KMS-11 (cell line): ENCODE data around the gene YY1.

Source experiments
- H2AFZ ChIP-seq: fragments of 200-600 bp; sonication (generic); 2 replicates; pipeline ENCODE4 v1.6.1; 2016; ENCODE audit warnings: antibody characterized with exemption, mixed run types, low read depth
- H3K27ac ChIP-seq: fragments of 200-600 bp; sonication (generic); 2 replicates; pipeline ENCODE4 v1.6.1; 2016; ENCODE audit warnings: mild to moderate bottlenecking, mixed run types
- H3K27me3 ChIP-seq: fragments of 200-600 bp; sonication (generic); 2 replicates; pipeline ENCODE4 v1.6.1; 2017; ENCODE audit warnings: mild to moderate bottlenecking, low read depth, mixed run types, moderate library complexity; ENCODE audit not compliant: insufficient read depth
- H3K36me3 ChIP-seq: fragments of 200-600 bp; sonication (generic); 2 replicates; pipeline ENCODE4 v1.6.1; 2017; ENCODE audit warnings: mild to moderate bottlenecking, mixed run types; ENCODE audit not compliant: insufficient read depth
- H3K4me1 ChIP-seq: fragments of 200-600 bp; sonication (generic); 2 replicates; pipeline ENCODE4 v1.6.1; 2016; ENCODE audit warnings: mild to moderate bottlenecking, low read depth, mixed run types; ENCODE audit not compliant: poor library complexity, severe bottlenecking
- H3K4me2 ChIP-seq: fragments of 200-600 bp; sonication (generic); 2 replicates; pipeline ENCODE4 v1.7.0; 2016; ENCODE audit warnings: mild to moderate bottlenecking, mixed run types
- H3K4me3 ChIP-seq: fragments of 200-600 bp; sonication (generic); IDR thresholded peaks from 2 replicates; pipeline ENCODE4 v1.6.1; 2017; ENCODE audit warnings: low read depth, low read length, mixed read lengths; ENCODE audit not compliant: insufficient read depth
- H3K79me2 ChIP-seq: fragments of 200-600 bp; sonication (generic); 2 replicates; pipeline ENCODE4 v1.6.1; 2016; ENCODE audit warnings: low read depth, mixed run types; ENCODE audit not compliant: insufficient read depth
- H3K9ac ChIP-seq: fragments of 200-600 bp; sonication (generic); 2 replicates; pipeline ENCODE4 v1.6.1; 2016; ENCODE audit warnings: mild to moderate bottlenecking, mixed run types
- H4K20me1 ChIP-seq: fragments of 200-600 bp; sonication (generic); 2 replicates; pipeline ENCODE4 v1.6.1; 2016; ENCODE audit warnings: mild to moderate bottlenecking, mixed run types; ENCODE audit not compliant: insufficient read depth
- CTCF ChIP-seq: fragments of 200-600 bp; sonication (generic); conservative IDR thresholded peaks from 2 replicates; pipeline ENCODE4 v1.6.1; 2017; ENCODE audit warnings: low read depth, mild to moderate bottlenecking, antibody characterized with exemption, low read length, moderate library complexity, mixed read lengths

The YY1 gene

GRCh38 chr14:100271247-100271939 lies 32.4 kb downstream of the YY1 start:
- Histone ChIP-seq H3K4me2 (no peak overlapping the region), H3K36me3 (no peaks in the 10 kb centered on the region), H3K4me1 (no peaks in the 10 kb centered on the region), H3K27ac (no peak overlapping the region), H4K20me1 (peaks cover 17% of the 10 kb centered on the region), H3K4me3 (no peak overlapping the region), H3K27me3 (no peaks in the 10 kb centered on the region), H3K9ac (no peak overlapping the region), H3K79me2 (peaks cover 85% of the 10 kb centered on the region), H2AFZ (no peak overlapping the region)
- 0 out of 2 replicates have a peak, but pooled peaks have one; percentile 25 for TF ChIP-seq CTCF

- Histone ChIP-seq H3K4me2 (no peak overlapping the region), H3K79me2 (peaks cover 80% of the 10 kb centered on the region)
Measured at GRCh38 chr14:100274250-100274649, 35.3 kb downstream of the YY1 start.

GRCh38 chr14:100275214-100275613 lies 36.3 kb downstream of the YY1 start:
- Histone ChIP-seq H3K79me2 (peaks cover 81% of the 10 kb centered on the region), H3K4me3 (no peak overlapping the region), H3K4me1 (peaks cover 28% of the 10 kb centered on the region), H3K9ac (no peak overlapping the region), H3K36me3 (no peaks in the 10 kb centered on the region), H3K4me2 (no peak overlapping the region), H2AFZ (no peak overlapping the region), H4K20me1 (peaks cover 21% of the 10 kb centered on the region), H3K27me3 (no peaks in the 10 kb centered on the region), H3K27ac (no peak overlapping the region)
- TF ChIP-seq CTCF, result no peak

More at GRCh38 chr14:100274250-100274649, 35.3 kb downstream of the YY1 start:
- Histone ChIP-seq H3K27me3 (no peaks in the 10 kb centered on the region), H3K36me3 (no peaks in the 10 kb centered on the region), H3K4me3 (no peak overlapping the region), H3K9ac (no peak overlapping the region), H2AFZ (no peak overlapping the region), H4K20me1 (peaks cover 23% of the 10 kb centered on the region), H3K4me1 (peaks cover 27% of the 10 kb centered on the region), H3K27ac (no peak overlapping the region)
- TF ChIP-seq CTCF, result no peak

GRCh38 chr14:100278702-100279101 lies 39.8 kb downstream of the YY1 start:
- no peak overlapping the region for H2AFZ ChIP-seq
- H3K79me2 ChIP-seq, result peaks cover 55% of the 10 kb centered on the region
- no peaks in the 10 kb centered on the region for H3K36me3 ChIP-seq

More at GRCh38 chr14:100278702-100279101, 39.8 kb downstream of the YY1 start:
- peaks cover 12% of the 10 kb centered on the region; the same call in 1 of the 2 replicates for H4K20me1 ChIP-seq
- H3K27me3 ChIP-seq, result no peaks in the 10 kb centered on the region
- peaks cover 28% of the 10 kb centered on the region for H3K4me1 ChIP-seq
- no peak overlapping the region for H3K9ac ChIP-seq
- 0 out of 2 replicates have a peak overlapping the region, but pooled peaks have one; percentile 17 for H3K27ac ChIP-seq
- no peak overlapping the region for H3K4me2 ChIP-seq
- H3K4me3 ChIP-seq, result no peak overlapping the region
- no peak for TF ChIP-seq CTCF
